Parathyroid adenoma (tissue), 2 donors: ENCODE results near the gene IGFBP4.

Source experiments
- H2AFZ ChIP-seq: fragments of 300-600 bp; sonication (generic); one replicate; pipeline ENCODE4 v1.7.0; 2017; ENCODE audit warnings: antibody characterized with exemption, mild to moderate bottlenecking
- H3K27ac ChIP-seq: fragments of 300-600 bp; sonication (generic); one replicate; pipeline ENCODE4 v1.7.0; 2017
- H3K27me3 ChIP-seq: fragments of 300-600 bp; sonication (generic); one replicate; pipeline ENCODE4 v1.7.0; 2017; ENCODE audit warnings: low read length; ENCODE audit not compliant: control insufficient read depth, insufficient read depth
- H3K36me3 ChIP-seq: fragments of 300-600 bp; sonication (generic); one replicate; pipeline ENCODE4 v1.7.0; 2017; ENCODE audit warnings: low read length; ENCODE audit not compliant: control insufficient read depth, insufficient read depth
- H3K4me1 ChIP-seq: fragments of 300-600 bp; sonication (generic); one replicate; pipeline ENCODE4 v1.7.0; 2017; ENCODE audit warnings: control low read depth
- H3K4me2 ChIP-seq: fragments of 300-600 bp; sonication (generic); one replicate; pipeline ENCODE4 v1.7.0; 2017; ENCODE audit warnings: low read length
- H3K4me3 ChIP-seq: fragments of 300-600 bp; sonication (generic); one replicate; pipeline ENCODE4 v1.7.0; 2017; ENCODE audit warnings: low read depth, low read length
- H3K79me2 ChIP-seq: fragments of 300-600 bp; sonication (generic); one replicate; pipeline ENCODE4 v1.7.0; 2017; ENCODE audit warnings: control low read depth
- H3K9ac ChIP-seq: fragments of 300-600 bp; sonication (generic); one replicate; pipeline ENCODE4 v1.7.0; 2017; ENCODE audit warnings: mild to moderate bottlenecking
- H3K9me3 ChIP-seq: fragments of 300-600 bp; sonication (generic); one replicate; pipeline ENCODE4 v1.7.0; 2017; ENCODE audit warnings: low read length; ENCODE audit not compliant: control insufficient read depth
- CTCF ChIP-seq: fragments of 300-600 bp; sonication (generic); IDR thresholded peaks from one replicate; pipeline ENCODE4 v1.7.0; 2017; ENCODE audit warnings: antibody characterized with exemption, mild to moderate bottlenecking
- donor health status: primary hyperparathyroidism.

Gene IGFBP4

DNA sequence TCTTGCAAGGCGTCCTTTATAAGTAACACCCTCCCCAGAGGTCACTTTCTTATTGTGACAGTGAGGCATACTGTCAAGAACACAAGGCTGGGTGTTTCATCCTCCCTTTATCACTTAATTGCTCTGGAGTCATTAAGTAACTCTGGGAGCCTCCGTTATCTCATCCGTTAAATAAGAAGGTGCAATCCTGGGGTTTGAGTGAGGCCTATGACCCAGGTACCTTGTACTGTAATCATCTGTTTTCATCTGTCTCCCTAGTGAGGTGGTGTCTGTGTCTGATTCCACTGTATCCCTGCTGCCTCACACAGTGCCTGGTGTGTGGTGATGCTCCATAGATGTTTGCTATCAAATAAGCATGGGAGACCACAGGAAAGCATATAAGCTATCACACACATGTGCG is 40.4 kb downstream of the IGFBP4 start:
- Histone ChIP-seq H3K4me2 (no peak overlapping the region), H3K79me2 (no peaks in the 10 kb centered on the region), H3K4me3 (no peak overlapping the region), H3K27ac (no peak overlapping the region), H3K36me3 (no peaks in the 10 kb centered on the region), H3K4me1 (no peaks in the 10 kb centered on the region), H3K9ac (no peak overlapping the region), H2AFZ (no peak overlapping the region), H3K9me3 (no peaks in the 10 kb centered on the region), H3K27me3 (no peaks in the 10 kb centered on the region)
- no peak for TF ChIP-seq CTCF

DNA sequence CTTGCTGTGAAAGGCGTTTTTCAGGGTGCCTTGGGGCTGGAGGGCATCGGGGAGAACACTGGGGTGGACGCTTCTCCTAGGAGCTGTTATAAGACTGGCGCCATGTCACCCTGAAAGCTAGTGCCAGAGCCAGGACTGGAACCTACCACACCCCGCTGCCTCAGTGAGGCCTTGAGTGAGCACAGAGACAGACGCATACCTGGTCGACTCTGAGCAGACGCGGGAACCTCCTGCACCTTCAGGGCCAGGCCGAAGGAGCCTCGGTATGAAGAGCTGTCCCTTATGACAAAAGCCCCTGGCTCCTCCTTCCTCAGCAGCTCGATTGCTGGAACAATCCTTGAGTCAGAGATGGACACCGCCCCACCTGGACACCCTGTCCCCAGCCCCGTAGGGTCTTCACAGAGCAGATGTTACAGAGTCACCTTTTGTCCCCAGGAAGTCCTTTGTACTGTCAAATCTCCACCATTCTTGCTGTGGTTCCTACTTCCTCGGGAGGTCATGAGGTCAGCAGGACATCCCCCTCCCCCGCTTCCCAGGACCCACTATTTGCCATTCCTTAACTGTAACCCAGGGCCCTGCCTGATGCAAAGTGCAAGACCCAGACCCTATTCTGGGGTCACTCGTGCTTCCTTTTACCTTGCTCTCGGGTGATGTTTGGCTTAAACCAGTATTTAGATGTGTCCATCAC is 41.2 kb downstream of the IGFBP4 start:
- Histone ChIP-seq H3K79me2 (no peaks in the 10 kb centered on the region), H3K4me2 (no peak overlapping the region), H3K9me3 (no peaks in the 10 kb centered on the region), H3K4me3 (no peak overlapping the region), H3K27me3 (no peaks in the 10 kb centered on the region), H3K9ac (no peak overlapping the region), H2AFZ (no peak overlapping the region), H3K36me3 (no peaks in the 10 kb centered on the region), H3K4me1 (no peaks in the 10 kb centered on the region), H3K27ac (no peak overlapping the region)
- no peak for TF ChIP-seq CTCF

- Histone ChIP-seq H3K27me3 (no peaks in the 10 kb centered on the region), H3K36me3 (no peaks in the 10 kb centered on the region), H3K4me3 (no peak overlapping the region), H3K4me2 (no peak overlapping the region), H3K27ac (no peak overlapping the region), H3K9me3 (no peaks in the 10 kb centered on the region), H2AFZ (no peak overlapping the region), H3K9ac (no peak overlapping the region), H3K4me1 (no peaks in the 10 kb centered on the region), H3K79me2 (no peaks in the 10 kb centered on the region)
- no peak for TF ChIP-seq CTCF
Measured at GRCh38 chr17:40484973-40485530, 41.8 kb downstream of the IGFBP4 start.

- no peaks in the 10 kb centered on the region for H3K27me3 ChIP-seq
- no peak overlapping the region for H3K9ac ChIP-seq
- no peak overlapping the region for H2AFZ ChIP-seq
- no peaks in the 10 kb centered on the region for H3K36me3 ChIP-seq
- TF ChIP-seq CTCF = no peak
- no peak overlapping the region for H3K4me3 ChIP-seq
- H3K9me3 ChIP-seq = no peaks in the 10 kb centered on the region
- no peaks in the 10 kb centered on the region for H3K4me1 ChIP-seq
- H3K79me2 ChIP-seq = no peaks in the 10 kb centered on the region
- no peak overlapping the region for H3K27ac ChIP-seq
- no peak overlapping the region for H3K4me2 ChIP-seq
Measured at GRCh38 chr17:40485851-40486521, 42.7 kb downstream of the IGFBP4 start.
